ENCODE data around the gene ZNF205.

The ZNF205 gene

DNA sequence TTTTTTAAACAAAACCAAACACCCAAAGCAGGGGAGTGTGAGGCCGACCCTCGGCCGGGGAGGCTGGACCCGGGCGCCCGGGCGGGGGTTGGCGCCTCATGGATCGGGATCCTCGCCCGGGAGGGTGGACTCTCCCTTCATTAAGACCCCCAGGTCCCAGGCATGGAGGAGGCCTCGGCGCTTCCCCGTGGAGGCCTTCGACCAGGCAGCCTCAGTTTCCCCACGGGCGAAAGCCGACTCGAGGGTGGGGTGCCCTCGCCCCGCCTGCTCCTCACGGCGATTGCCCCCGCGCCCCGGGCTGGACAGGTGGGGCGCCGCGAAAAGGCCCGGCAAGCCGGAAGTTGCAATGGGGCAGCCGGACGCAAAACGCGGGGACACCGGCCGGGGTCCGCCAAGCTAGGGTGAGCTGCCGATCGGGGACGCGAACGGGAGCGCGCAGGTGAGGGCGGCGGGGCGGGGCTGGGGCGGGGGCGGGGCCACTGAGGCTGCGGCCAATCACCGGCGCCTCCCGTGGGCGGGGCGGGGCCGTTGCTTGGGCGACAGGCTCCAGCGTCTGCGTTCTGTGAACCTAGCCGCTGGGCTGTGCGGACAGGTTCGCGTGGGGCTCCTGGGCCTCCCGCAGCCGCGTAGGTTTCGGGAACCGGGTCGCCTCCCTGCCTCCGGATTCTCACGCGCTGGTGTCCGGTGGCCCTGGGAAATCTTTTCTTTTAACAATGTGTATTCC lies 6.0 kb upstream of the ZNF205 start:
- peak; percentile 90 for DNase-seq

DNA sequence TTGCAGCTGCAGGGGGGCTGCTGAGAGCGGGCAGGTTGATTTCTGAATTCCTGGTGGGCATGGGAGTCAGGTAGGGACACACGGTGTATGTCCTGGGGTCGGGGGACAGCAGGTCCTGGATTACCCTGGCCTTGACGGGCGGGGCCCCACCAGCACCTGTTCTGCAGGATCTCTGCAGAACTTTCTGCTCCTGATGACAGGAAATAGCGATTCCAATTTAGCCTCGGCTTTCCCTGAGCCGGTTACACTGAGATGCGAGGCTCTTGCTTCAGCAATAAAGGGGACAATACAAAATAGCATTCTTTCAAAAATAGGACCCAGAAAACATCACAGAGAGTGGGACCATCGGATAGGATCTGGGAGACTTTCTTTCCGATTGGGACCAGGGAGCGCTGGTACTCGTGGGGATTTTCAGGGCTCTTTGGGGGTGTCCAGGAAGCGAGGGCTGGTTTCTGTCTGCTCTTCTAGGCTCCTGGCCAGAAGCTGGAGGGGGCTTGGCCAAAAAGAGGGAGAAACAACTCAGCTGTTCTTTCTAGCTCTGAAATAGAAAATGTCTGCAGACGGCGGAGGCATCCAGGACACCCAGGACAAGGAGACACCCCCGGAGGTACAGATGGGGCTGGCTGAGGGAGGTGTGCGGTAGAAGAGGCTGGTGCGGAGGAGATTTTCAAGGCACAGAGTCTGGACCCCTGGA lies 642 bp downstream of the ZNF205 start:
- DNase-seq = no peak

DNA sequence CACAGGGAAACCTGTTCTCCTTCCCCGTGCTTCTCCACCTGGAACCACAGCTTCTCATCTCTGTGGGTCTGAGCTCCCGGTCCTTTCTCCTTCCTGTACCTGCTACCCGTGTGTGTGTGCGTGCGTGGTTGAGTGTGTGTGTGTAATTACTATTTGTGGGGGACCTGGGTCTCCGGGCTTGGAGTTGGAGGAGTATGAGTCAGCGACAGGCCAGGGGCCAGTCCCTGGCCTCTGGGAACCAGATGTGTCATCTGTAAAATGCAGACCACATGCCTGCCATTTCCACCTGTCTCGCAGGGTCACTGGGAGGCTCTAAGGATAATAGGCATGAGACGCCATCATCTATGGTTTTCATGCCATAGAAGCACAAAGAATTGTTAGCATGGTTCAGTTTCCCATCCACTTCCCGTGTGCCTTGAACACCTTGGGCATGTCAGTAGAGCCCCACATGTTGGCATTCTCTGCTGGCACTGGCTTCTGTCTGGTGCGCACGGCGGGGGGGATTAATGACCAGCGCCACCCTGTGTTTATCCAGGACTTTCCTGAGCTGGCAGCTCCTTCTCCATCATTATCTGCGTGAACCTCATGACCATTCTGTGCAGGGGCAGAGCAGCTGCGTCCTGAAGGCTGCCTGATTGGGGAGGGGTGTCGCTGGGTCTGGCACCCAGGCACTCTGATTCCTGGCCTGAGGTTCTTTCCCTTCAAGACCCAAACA lies 1.5 kb downstream of the ZNF205 start:
- no peak for DNase-seq

DNA sequence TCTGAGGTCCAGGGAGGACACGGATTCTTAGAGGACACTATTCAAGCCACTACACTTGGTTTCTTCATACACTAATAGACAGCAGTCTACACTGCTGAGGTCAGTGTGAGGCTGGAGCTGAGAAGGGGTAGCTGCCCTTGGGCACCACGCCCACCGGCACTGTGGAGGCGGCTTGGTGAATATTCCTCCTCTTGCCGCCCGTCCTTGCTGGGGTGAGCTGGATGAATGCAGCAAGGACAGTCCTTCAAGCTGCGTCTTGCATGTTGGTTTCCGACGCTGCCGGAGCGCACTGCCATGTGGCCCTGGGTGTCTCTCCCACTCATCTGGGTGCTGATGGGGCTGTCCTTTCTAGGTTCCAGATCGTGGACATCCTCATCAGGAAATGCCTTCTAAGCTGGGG lies 2.6 kb downstream of the ZNF205 start:
- DNase-seq = no peak

DNA sequence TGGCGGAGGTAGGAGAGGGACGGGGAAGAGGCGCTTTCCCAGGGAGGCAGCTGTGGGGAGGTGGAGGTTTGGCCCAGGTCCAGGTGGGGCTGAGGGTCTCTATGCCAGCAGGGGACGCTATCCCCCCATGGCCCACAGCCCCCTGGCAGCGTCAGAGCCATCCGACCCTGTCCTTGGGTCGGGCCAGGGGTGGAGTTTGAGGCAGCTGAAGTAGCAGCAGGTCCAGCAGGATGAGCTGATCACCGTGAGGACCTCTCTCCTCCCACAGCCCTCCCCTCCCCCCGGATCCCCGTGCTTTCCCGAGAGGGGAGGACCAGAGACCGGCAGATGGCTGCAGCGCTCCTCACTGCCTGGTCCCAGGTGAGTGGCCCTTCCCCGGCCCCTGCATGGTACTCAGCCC lies 3.2 kb downstream of the ZNF205 start:
- no peak for DNase-seq

DNA sequence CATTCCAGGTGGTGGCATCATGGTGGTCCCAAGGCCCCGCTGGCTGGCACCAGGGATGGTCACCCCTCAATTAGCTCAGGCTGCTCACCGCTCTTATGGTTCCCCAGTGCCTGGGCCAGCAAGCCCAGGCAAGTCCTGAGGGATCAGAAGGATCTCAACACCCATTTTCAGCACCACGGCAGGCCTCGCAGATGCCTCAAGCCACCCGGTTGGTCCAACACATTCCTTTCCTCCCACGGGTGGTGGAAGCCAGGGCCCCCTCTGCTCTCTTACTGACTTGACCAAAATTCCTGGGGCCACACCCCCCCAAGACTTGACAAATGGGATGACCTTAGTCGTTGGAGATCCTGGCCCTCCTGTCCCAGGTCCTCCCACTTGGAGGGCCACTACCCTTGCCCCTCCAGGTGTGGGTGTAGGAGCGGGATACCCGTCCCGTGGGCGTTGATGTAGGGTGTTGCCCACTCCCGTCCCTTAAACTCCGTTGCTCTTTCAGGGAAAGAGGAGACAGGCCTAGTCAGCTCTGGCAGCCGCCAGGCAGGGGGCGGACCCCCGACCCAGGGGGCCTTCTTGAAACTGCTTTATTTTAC lies 5.9 kb downstream of the ZNF205 start:
- DNase-seq = no peak

DNA sequence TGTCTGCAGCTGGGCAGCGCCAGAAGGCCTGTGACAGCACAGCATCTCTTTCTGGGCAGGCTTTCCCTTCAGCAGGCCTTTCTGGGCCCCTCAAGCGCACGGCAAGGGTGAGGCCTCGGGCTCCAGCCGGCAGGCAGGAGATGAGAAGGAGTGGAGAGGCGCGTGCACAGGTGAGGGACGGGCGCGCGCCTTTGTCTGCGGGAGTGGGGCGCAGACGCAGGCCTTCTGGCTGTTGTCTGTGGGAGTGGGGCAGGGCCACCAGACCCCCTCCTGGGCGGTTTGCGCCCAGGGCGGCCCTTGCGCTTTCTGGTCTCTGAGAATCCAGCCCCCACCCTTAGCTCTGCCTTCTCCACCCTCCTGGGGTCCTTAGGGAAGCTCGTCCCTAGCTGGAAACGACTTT lies 6.5 kb downstream of the ZNF205 start:
- no peak for DNase-seq

DNA sequence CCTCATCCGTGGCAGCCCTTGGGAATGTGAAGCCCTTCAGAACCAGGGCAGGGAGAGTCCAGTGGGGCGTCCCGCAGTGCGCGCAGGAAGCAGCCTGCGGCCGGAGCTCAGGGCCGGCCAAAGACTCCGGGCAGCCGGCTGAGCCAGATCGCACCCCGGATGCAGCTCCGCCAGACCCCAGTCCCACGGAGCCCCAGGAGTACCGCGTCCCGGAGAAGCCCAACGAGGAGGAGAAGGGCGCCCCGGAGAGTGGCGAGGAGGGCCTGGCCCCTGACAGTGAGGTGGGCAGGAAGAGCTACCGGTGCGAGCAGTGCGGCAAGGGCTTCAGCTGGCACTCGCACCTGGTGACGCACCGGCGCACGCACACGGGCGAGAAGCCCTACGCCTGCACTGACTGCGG lies 6.9 kb downstream of the ZNF205 start:
- no peak for DNase-seq

DNA sequence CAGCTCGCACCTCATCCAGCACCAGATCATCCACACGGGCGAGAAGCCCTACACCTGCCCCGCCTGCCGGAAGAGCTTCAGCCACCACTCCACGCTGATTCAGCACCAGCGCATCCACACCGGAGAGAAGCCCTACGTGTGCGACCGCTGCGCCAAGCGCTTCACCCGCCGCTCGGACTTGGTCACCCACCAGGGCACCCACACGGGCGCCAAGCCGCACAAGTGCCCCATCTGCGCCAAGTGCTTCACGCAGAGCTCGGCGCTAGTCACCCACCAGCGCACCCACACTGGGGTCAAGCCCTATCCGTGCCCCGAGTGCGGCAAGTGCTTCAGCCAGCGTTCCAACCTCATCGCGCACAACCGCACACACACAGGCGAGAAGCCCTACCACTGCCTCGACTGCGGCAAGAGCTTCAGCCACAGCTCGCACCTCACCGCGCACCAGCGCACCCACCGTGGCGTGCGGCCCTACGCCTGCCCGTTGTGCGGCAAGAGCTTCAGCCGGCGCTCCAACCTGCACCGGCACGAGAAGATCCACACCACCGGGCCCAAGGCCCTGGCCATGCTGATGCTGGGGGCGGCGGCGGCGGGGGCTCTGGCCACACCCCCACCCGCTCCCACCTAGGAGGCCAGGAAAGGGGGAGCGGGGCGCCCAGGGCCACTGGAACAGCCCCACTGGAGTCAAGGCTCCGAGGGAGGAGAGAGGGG lies 7.5 kb downstream of the ZNF205 start:
- DNase-seq = no peak

DNA sequence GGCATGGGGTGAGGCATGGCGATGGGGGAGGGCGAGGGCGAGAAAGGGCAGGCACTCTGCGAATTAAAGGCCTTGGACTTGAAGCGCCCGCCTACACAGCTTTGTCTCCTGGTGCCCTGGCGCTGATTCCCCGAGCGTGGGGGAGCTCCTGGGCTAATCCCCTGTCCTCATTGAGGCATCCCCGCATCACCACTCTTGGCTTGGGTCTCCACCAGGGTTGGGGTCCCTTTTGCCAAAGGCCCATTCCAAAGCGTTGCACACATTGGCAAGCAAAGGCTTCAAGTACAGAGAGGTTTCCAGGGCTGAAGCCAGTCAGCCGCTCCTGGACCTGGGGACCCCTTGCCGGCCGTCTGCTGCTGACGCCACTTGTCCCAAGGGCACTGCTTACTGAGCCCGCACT lies 8.0 kb downstream of the ZNF205 start:
- DNase-seq = no peak

DNA sequence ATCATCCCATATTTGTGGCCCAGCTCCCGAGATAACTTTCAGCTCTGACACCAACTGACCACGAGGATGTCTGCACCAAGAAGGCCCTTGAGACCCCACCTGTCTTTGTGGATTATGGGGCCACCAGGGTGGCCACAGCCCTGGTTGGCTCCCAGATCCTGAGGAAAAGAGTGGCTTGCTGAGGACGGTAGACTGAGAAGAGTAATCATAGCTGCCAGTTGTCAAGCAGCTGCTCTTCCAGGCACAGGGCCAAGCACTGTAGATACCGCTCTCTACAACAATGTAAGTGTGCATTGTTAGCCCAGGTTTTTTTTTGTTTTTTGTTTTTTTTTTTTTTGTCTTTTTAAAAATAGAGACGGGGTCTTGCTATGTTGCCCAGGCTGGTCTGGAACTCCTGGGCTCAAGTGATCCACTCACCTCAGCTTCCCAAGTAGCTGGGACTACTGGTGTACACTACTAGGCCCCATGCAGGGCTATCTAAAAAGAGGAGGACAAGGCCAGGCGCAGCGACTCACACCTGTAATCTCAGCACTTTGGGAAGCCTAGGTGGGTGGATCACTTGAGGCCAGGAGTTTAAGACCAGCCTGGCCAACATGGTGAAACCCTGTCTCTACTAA lies 9.6 kb downstream of the ZNF205 start:
- DNase-seq = no peak

DNA sequence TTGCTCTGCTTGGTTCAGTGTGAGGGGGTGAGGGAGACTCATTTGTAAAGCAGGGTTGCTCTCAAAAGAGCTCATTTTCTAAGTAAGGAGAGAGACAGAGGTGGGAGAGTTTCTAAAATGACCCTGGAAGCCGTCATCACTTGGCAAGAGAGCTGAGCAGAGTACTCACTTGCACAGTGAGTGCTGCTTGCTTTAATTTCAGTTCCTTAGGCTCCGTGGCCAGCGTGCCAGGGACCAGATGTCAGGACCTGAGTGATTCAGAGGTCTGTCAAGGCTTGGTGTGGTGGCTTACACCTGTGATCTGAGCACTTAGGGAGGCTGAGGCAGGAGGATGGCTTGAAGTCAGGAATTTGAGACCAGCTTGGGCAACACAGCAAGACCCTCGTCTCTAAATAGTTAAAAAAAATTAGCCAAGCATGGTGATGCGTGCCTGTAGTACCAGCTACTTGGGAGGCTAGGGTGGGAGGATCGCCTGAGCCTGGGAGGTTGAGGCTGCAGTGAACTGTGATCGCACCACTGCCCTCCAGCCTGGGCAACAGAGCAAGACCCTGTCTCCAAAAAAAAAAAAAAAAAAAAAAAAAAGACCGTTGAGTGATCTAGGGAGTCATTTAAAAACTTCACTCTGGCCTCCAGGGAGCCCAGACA lies 10.7 kb downstream of the ZNF205 start:
- DNase-seq = no peak

DNA sequence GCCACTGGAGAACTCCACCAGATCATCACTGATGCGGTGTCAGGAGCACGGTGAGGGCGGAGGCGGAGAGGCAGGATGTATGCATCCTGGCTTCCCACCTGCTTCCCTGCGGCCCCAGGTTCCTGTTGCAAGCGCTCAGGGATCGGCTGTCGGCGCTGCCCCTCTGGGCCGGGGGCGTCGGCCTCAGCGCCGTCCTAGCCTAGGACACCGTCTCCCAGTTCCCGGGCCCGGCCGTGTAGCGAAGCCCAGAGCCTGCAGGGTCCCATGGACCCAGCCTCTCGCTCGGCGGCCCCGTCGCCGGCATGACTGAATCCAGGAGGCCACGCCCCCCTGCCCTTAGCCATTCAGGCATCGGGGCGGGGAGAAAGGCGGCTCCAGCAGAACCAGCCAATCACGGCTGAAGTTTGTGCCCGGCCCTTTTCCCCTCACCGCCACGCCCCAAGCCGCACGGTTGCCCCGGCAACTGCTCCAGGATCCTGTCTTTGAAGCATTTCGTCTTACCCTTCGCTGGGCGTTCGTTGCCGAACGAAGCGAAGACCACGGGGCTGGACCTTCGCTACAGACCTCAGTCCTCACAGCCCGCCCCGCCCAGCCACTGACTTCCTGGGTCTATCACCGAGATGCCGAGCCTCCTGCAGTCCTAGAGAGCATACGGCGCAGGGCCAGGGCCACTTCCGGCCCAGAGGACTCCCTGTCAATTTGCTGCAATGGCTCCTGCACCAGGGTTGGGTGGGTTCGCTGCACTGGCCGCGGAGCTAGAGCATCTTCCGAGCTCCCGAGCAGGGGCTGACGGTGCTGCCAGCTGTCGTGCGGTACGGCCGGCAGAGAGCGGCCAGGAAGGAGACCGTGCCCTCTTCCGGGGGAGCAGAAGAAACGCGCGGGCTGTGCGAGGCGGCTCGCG lies 11.8 kb downstream of the ZNF205 start:
- peak; percentile 93 for DNase-seq

DNA sequence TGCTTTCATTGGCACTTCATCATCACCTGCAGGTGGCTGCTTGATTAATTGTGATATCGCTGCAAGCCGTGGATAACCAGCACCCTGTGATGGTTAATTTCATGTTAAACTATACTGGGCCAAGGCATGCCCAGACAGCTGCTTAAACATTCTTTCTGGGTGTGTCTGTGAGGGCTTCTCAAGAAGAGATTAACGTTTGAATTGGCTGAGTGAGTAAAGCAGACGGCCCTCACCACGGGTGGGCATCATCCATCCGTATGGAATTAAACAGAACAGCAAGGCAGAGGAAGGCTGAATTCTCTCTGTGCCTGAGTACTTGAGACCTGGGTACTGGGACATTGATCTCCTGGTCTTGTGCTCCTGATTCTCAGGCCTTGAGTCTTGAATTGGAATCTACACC lies 15.4 kb downstream of the ZNF205 start:
- DNase-seq = no peak

DNA sequence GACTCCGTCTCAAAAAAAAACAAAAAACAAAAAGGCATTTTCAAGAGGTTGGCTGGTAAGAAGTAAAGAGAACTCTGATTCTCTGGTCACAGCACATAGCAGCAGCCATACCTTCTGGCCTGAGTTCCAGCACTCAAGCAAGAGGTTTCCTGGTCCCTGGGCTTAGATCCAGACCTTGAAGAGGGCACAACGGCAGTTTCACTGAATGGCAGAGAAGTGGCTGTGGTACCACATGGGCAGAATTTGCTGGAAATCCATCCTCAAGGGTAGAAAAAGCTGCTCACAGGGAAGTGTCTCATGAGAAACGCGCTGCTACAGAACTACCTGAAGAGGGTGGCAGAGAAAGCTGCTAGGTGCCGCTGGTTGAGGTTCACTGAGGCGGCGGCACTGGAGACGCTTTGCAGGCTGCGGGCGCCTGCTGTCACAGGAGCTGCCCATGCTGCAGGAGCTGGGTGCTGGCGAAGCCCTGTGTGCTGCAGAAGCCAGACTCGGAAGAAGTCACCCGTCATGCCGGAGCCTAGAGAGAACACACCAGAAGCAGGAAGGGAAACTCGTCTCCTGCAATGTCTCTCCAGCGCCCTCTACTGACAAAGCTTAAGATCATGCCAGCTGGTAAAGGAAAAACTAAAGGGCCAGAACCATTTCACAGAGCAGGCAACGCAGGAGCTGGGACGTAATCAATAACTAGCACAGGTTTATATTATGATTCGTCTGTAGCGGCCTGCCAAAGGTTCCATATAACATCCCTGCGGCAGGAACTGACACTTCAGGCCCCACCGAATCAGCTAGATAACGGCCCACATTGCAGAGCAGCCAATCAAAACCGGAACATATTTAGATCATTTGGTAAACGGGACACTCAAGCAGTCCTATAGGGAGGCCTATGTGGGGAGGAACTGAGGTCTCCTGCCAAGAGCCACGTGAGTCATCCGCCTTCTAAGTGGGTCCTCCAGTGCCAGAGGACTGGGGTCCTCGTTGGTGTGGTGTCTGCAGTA lies 17.0 kb downstream of the ZNF205 start:
- peak; percentile 76 for DNase-seq

DNA sequence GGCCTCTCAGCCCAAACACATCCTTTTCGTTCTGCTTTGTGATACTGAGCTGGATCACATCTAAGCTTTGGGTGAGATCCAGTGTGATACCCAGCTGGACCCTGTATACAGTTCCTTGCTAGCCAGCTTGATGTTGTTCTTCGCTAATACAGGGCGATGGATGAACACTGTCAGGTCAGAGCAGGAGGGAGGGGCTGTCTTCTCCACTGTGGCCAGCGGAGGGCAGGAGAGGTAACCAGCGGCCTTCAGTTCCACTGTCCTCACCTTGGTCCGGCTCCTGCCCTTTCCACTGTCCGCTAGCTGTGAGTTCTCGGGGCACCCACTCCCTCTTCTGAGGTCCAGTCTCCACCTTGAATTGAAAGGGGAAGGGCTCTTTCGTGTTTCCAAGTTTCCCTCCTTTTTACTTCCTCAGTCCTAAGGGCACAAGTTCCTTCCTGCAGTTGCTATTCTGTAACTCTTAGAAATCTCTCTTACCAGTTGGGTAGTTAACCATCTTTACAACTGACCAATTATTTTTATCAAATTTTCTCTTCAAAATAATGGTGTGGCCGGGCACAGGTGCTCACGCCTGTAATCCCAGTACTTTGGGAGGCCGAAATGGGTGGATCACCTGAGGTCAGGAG lies 19.5 kb downstream of the ZNF205 start:
- peak; percentile 14 for DNase-seq

DNA sequence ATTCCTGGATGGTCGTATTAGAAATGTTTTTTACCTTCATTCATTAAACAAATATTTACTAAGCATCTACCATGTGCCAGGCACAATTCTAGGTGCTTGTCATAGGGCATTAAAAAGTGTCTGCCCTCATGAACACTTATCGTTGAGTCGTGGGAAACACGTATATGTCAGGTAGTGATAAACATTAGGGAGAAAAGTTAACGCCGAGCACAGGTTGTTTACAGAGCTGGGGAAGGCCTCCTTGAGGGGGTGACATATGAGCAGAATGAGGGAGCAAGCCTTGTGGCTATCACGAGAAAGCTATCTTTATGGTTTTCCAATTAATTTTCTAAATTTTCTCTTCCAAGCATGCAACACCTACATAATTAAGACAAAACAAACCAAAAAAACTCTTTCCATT lies 21.5 kb downstream of the ZNF205 start:
- no peak for DNase-seq

DNA sequence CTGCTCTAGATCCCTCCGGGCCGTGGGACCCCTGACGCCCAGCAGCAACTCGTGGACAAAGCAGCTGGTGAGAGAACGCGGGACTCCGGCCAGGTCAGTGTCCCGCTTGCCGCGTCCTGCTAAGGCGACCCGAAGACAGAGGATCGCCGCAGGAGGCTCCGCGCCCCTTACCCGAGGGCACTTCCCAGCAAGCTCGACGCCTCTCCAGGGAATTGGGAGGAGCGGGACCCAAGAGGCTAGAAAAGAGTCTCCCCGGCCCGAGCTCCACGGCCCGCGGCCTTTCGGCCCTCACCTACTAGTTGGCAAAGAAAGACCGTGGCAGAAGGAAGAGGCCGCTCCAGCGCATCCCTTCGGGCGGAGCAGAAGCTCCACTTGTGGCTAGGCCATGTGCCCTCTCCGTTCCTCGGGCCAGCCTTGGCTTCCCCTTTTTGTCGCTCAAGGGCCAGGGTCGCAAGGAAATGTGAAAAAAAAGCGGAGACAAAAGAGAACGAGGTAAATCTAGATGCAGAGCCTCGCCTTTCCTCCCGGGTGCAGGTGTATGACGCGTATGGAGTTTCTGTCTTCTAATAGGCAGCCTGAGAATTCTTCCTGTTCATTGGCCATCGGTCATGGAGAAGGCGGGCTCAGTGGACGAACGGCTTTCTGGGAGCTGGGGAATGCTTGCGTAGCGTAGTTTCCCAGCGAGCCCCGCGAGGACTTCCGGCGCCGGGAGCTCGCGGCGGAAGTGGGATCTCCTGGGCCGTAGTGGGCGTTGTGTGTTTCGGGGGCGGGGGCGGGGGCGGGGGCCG lies 22.1 kb downstream of the ZNF205 start, which contains the start of gene ZNF213:
TSS of gene ZNF213 (plus strand) at position 692 of the 788 bp plus-strand sequence. CDS start 2,252 bp downstream, outside the sequence.
- peak; percentile 96 for DNase-seq

All from NCI-H2107 (cell line).